IMR-90 (cell line): ENCODE measurements around the gene SIPA1. TPM values are rescaled to one million over a fixed set of nuclear protein-coding genes. Genes with fewer than 3 reads are reported as not detected.

ENCODE experiments used
- ATAC-seq: fragments of 200-7000 bp; cut with Tn5 transposase; 2 replicates; pipeline ENCODE4 v1.9.1; 2020; ENCODE audit warnings: low read depth, mild to moderate bottlenecking, moderate library complexity
- BruUV-seq: library from RNA; stranded (reverse); fragments of 400-500 nt; replicated peaks from 2 replicates; lab custom pipeline; 2021; lab: Mats Ljungman, UMichigan
- CTCF ChIA-PET: fragments of 300-600 bp; formaldehyde crosslinking; extraction: SDS; loops from one replicate; lab custom pipeline; 2021; ENCODE audit warnings: antibody characterized with exemption; lab: Yijun Ruan, JAX
- POLR2A ChIA-PET: fragments of 300-600 bp; sonication (Branson Sonifier 250); formaldehyde crosslinking; loops from one replicate; lab custom pipeline; 2022; ENCODE audit warnings: antibody characterized with exemption; ENCODE audit not compliant: unreplicated experiment; lab: Charles Lee
- DNase-seq: peaks from one replicate; pipeline ENCODE4 v3.0.0; 2013
- H2AFZ ChIP-seq: replicated peaks from 2 replicates; pipeline ENCODE3; 2013; ENCODE audit warnings: low read length, mild to moderate bottlenecking; ENCODE audit not compliant: poor library complexity
- H2AK5ac ChIP-seq: 2 replicates; pipeline ENCODE4 v1.6.1; 2013; ENCODE audit warnings: low read depth, low read length, inconsistent platforms
- H2AK9ac ChIP-seq: replicated peaks from 2 replicates; pipeline ENCODE3; 2013; ENCODE audit warnings: mild to moderate bottlenecking, low read depth, low read length, moderate library complexity; ENCODE audit not compliant: poor library complexity
- H2BK120ac ChIP-seq: 2 replicates; pipeline ENCODE4 v1.6.1; 2013; ENCODE audit warnings: low read depth, low read length, inconsistent platforms
- H2BK15ac ChIP-seq: 3 replicates; pipeline ENCODE4 v1.6.1; 2013; ENCODE audit warnings: low read depth, low read length, inconsistent platforms
- H2BK20ac ChIP-seq: 2 replicates; pipeline ENCODE4 v1.6.1; 2013; ENCODE audit warnings: low read depth, mild to moderate bottlenecking, inconsistent platforms, low read length, moderate library complexity
- H2BK5ac ChIP-seq: 2 replicates; pipeline ENCODE4 v1.6.1; 2013; ENCODE audit warnings: mild to moderate bottlenecking, low read depth, low read length, inconsistent platforms; ENCODE audit not compliant: poor library complexity, severe bottlenecking
- H3K14ac ChIP-seq: replicated peaks from 2 replicates; pipeline ENCODE4 v1.6.1; 2013; ENCODE audit warnings: low read depth, low read length, inconsistent platforms
- H3K18ac ChIP-seq: 2 replicates; pipeline ENCODE4 v1.6.1; 2013; ENCODE audit warnings: low read depth, low read length, control low read depth
- H3K23ac ChIP-seq: 2 replicates; pipeline ENCODE4 v1.6.1; 2013; ENCODE audit warnings: low read depth, low read length, inconsistent platforms
- H3K27ac ChIP-seq: 2 replicates; pipeline ENCODE4 v1.5.1; 2013; ENCODE audit warnings: mild to moderate bottlenecking, control low read depth, low read length; ENCODE audit not compliant: insufficient read depth
- H3K27me3 ChIP-seq: 2 replicates; pipeline ENCODE4 v1.6.1; 2013; ENCODE audit warnings: low read length; ENCODE audit not compliant: control insufficient read depth, insufficient read depth
- H3K36me3 ChIP-seq: 2 replicates; pipeline ENCODE4 v1.6.1; 2013; ENCODE audit warnings: low read length, mixed read lengths; ENCODE audit not compliant: control insufficient read depth, insufficient read depth
- H3K4ac ChIP-seq: 2 replicates; pipeline ENCODE4 v1.6.1; 2013; ENCODE audit warnings: low read depth, low read length, inconsistent platforms
- H3K4me1 ChIP-seq: 2 replicates; pipeline ENCODE4 v1.6.1; 2013; ENCODE audit warnings: low read length, mixed read lengths; ENCODE audit not compliant: control insufficient read depth, insufficient read depth
- H3K4me2 ChIP-seq: 2 replicates; pipeline ENCODE4 v1.6.1; 2013; ENCODE audit warnings: low read depth, mild to moderate bottlenecking, control low read depth, low read length, moderate library complexity
- H3K4me3 ChIP-seq: 2 replicates; pipeline ENCODE4 v1.5.1; 2013; ENCODE audit warnings: low read depth, mild to moderate bottlenecking, control low read depth, low read length, moderate library complexity; ENCODE audit not compliant: insufficient read depth
- H3K56ac ChIP-seq: 2 replicates; pipeline ENCODE4 v1.6.1; 2013; ENCODE audit warnings: low read length, inconsistent platforms; ENCODE audit not compliant: insufficient read depth; ENCODE audit errors: extremely low read depth
- H3K79me1 ChIP-seq, 2 experiments: 2 replicates each; pipeline ENCODE4 v1.6.1; 2013; ENCODE audit warnings: low read length in 2 of 2, inconsistent platforms in 1 of 2, low read depth in 1 of 2
- H3K9ac ChIP-seq: 2 replicates; pipeline ENCODE4 v1.6.1; 2013; ENCODE audit warnings: low read depth, low read length, control low read depth
- H3K9me1 ChIP-seq: 2 replicates; pipeline ENCODE4 v1.6.1; 2013; ENCODE audit warnings: low read length, inconsistent platforms; ENCODE audit not compliant: insufficient read depth
- H3K9me3 ChIP-seq: 2 replicates; pipeline ENCODE4 v1.6.1; 2013; ENCODE audit warnings: low read length; ENCODE audit not compliant: control insufficient read depth, insufficient read depth
- H4K20me1 ChIP-seq: 2 replicates; pipeline ENCODE4 v1.6.1; 2013; ENCODE audit warnings: low read length, inconsistent platforms; ENCODE audit not compliant: insufficient read depth
- H4K5ac ChIP-seq: 2 replicates; pipeline ENCODE4 v1.6.1; 2013; ENCODE audit warnings: mild to moderate bottlenecking, low read depth, low read length, control low read depth
- H4K8ac ChIP-seq, 2 experiments: 2 replicates each; pipeline ENCODE4 v1.6.1; 2013; ENCODE audit warnings: low read depth in 2 of 2, low read length in 2 of 2, control low read depth in 1 of 2, inconsistent platforms in 1 of 2
- H4K91ac ChIP-seq: 2 replicates; pipeline ENCODE4 v1.6.1; 2013; ENCODE audit warnings: low read depth, low read length, inconsistent platforms; ENCODE audit not compliant: insufficient read depth
- BHLHE40 ChIP-seq: fragments of 150-350 bp; IDR thresholded peaks from 2 replicates; pipeline ENCODE4 v1.6.1; 2016; ENCODE audit warnings: mild to moderate bottlenecking, low read depth, low read length
- CEBPB ChIP-seq: IDR thresholded peaks from 2 replicates; pipeline ENCODE4 v1.6.1; 2012; ENCODE audit warnings: low read depth, low read length, improper control_type of control experiment
- CHD1 ChIP-seq: IDR thresholded peaks from 2 replicates; pipeline ENCODE4 v1.6.1; 2012; ENCODE audit warnings: low read depth, low read length, improper control_type of control experiment
- CTCF ChIP-seq: conservative IDR thresholded peaks from 2 replicates; pipeline ENCODE4 v1.5.1; 2012; ENCODE audit warnings: mild to moderate bottlenecking, low read depth, low read length, improper control_type of control experiment
- ELK1 ChIP-seq: fragments of 150-350 bp; IDR thresholded peaks from 2 replicates; pipeline ENCODE4 v1.6.1; 2016; ENCODE audit warnings: low read depth, mild to moderate bottlenecking, low read length, moderate library complexity, borderline replicate concordance
- FOS ChIP-seq: fragments of 150-350 bp; IDR thresholded peaks from 2 replicates; pipeline ENCODE4 v1.6.1; 2016; ENCODE audit warnings: low read depth, low read length
- MAFK ChIP-seq: IDR thresholded peaks from 2 replicates; pipeline ENCODE4 v1.6.1; 2012; ENCODE audit warnings: low read depth, low read length, improper control_type of control experiment
- MAZ ChIP-seq: IDR thresholded peaks from 2 replicates; pipeline ENCODE4 v1.6.1; 2012; ENCODE audit warnings: low read depth, mild to moderate bottlenecking, low read length, improper control_type of control experiment, moderate library complexity, borderline replicate concordance
- MXI1 ChIP-seq: IDR thresholded peaks from 2 replicates; pipeline ENCODE4 v1.6.1; 2012; ENCODE audit warnings: low read depth, mild to moderate bottlenecking, low read length, moderate library complexity, borderline replicate concordance
- NFE2L2 ChIP-seq: fragments of 150-350 bp; IDR thresholded peaks from 2 replicates; pipeline ENCODE4 v1.6.1; 2016; ENCODE audit warnings: low read depth, mild to moderate bottlenecking, low read length
- POLR2A ChIP-seq: IDR thresholded peaks from 2 replicates; pipeline ENCODE4 v1.6.1; 2012; ENCODE audit warnings: mild to moderate bottlenecking, low read depth, low read length
- RAD21 ChIP-seq: IDR thresholded peaks from 2 replicates; pipeline ENCODE4 v1.6.1; 2012; ENCODE audit warnings: low read length, improper control_type of control experiment
- RCOR1 ChIP-seq: IDR thresholded peaks from 2 replicates; pipeline ENCODE4 v1.6.1; 2012; ENCODE audit warnings: mild to moderate bottlenecking, low read length, improper control_type of control experiment; ENCODE audit not compliant: insufficient replicate concordance
- RFX5 ChIP-seq: IDR thresholded peaks from 2 replicates; pipeline ENCODE4 v1.8.0; 2012; ENCODE audit warnings: low read depth, mild to moderate bottlenecking, low read length, moderate library complexity
- SMC3 ChIP-seq: fragments of 150-350 bp; IDR thresholded peaks from 2 replicates; pipeline ENCODE4 v1.6.1; 2016; ENCODE audit warnings: low read depth, mild to moderate bottlenecking, antibody characterized with exemption, low read length, moderate library complexity
- WGBS, 2 experiments: methylation state at CpG; one replicate each; pipeline versions ENCODE4 v1.1.5 to v1.1.7; 2013; ENCODE audit warnings: missing lambda C conversion rate in 2 of 2; ENCODE audit not compliant: insufficient read length in 1 of 2; ENCODE audit errors: extremely low coverage in 2 of 2; 5-methylcytosine and 5-hydroxymethylcytosine counted together
- dilution Hi-C: fragments of 300-500 bp; cut with HindIII; formaldehyde crosslinking; loops from one replicate; pipeline ENCODE4 v1.14.3; 2018; ENCODE audit warnings: low sequenced_read_pairs; ENCODE audit not compliant: unreplicated experiment
- in situ Hi-C: fragments of 300-500 bp; cut with MboI; formaldehyde crosslinking; loops from 3 replicates; pipeline ENCODE4 v1.14.3; 2019; ENCODE audit warnings: low sequenced_read_pairs, inconsistent platforms, mixed read lengths
- intact Hi-C: fragments of 100-400 bp; cut with micrococcal nuclease; formaldehyde crosslinking; loops from 2 replicates; pipeline ENCODE4 v1.10.0; 2022
- polyA plus RNA-seq, 3 experiments: library from polyadenylated mRNA; depleted of rRNA; stranded (reverse); fragments of >200 nt; gene quantifications; 2 replicates each; pipeline ENCODE4 v1.2.3, GENCODE V29; 2012; ENCODE audit warnings: low replicate concordance in 1 of 3
- total RNA-seq: library from RNA; depleted of rRNA; stranded (reverse); fragments of >200 nt; gene quantifications from 2 replicates; pipeline ENCODE4 v1.2.3, GENCODE V29; 2012
- TF ChIP-seq, protein P1 (sequence below): fragments of 150-350 bp; IDR thresholded peaks from 2 replicates; pipeline ENCODE4 v1.6.1; 2017; ENCODE audit warnings: mild to moderate bottlenecking, antibody characterized with exemption, low read length, low read depth

The SIPA1 gene
- total and polyA plus RNA-seq, 2 of the 4 experiments (the other 2 are of a cell fraction) = 10.6 to 39.7 TPM

- no peak overlapping the region for H4K91ac ChIP-seq
- no peak overlapping the region for H2AK5ac ChIP-seq
- no peak overlapping the region for H2AFZ ChIP-seq
- H3K14ac ChIP-seq = no peak overlapping the region
- DNase-seq (no peak), ATAC-seq (no peak)
- H3K9ac ChIP-seq = no peak overlapping the region
- in situ Hi-C loops = no loop called here
- 0 out of 2 replicates have a peak, but pooled peaks cover 2% of the 10 kb centered on the region for H3K9me1 ChIP-seq
- CTCF ChIA-PET = no interaction called here
- BruUV-seq = no TSS peak
- no peak overlapping the region for H4K8ac ChIP-seq
- no peaks in the 10 kb centered on the region for H4K20me1 ChIP-seq
- no peak overlapping the region for H3K27ac ChIP-seq
- H4K5ac ChIP-seq = no peak overlapping the region
- H3K9me3 ChIP-seq = no peaks in the 10 kb centered on the region
- no peaks in the 10 kb centered on the region for H3K36me3 ChIP-seq
- no peak overlapping the region for H2BK120ac ChIP-seq
- H3K4me2 ChIP-seq = no peak overlapping the region
- dilution Hi-C loops = no loop called here
- POLR2A ChIA-PET = no interaction called here
- intact Hi-C loops = loop anchor here (10.0 kb wide), 1 partner anchor 65 kb away; no protein-coding TSS in a partner anchor
- TF ChIP-seq BHLHE40 (no peak), MXI1 (no peak), NFE2L2 (no peak), RFX5 (no peak), CEBPB (no peak), MAFK (no peak), RCOR1 (no peak), ELK1 (no peak), SMC3 (no peak), FOS (no peak), CTCF (no peak), POLR2A (no peak), CHD1 (no peak), MAZ (no peak), RAD21 (no peak)
- TF ChIP-seq, protein P1, sequence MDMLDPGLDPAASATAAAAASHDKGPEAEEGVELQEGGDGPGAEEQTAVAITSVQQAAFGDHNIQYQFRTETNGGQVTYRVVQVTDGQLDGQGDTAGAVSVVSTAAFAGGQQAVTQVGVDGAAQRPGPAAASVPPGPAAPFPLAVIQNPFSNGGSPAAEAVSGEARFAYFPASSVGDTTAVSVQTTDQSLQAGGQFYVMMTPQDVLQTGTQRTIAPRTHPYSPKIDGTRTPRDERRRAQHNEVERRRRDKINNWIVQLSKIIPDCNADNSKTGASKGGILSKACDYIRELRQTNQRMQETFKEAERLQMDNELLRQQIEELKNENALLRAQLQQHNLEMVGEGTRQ = no peak
- WGBS, 2 experiments = 62% methylated on average over 6 of the region's 7 CpGs; no CpG with 5 or more reads in 1 of the 2 experiments
- H3K18ac ChIP-seq = no peak overlapping the region
- H3K4me1 ChIP-seq = no peaks in the 10 kb centered on the region
- no peak overlapping the region for H3K23ac ChIP-seq
- no peak overlapping the region for H2BK20ac ChIP-seq
- peaks cover 42% of the 10 kb centered on the region for H3K27me3 ChIP-seq
- H2BK15ac ChIP-seq = no peak overlapping the region
- H3K4ac ChIP-seq = no peak overlapping the region
- no peak overlapping the region for H3K4me3 ChIP-seq
- H3K56ac ChIP-seq = no peak overlapping the region
- H2AK9ac ChIP-seq = no peak overlapping the region
- H3K79me1 ChIP-seq = no peaks in the 10 kb centered on the region
- H2BK5ac ChIP-seq = no peak overlapping the region
These were observed 61.4 kb downstream of the SIPA1 start for GRCh38 chr11:65699306-65699705.
